Measurements from ENCODE around the gene C14orf180. TPM values are rescaled to one million over a fixed set of nuclear protein-coding genes. Genes with fewer than 3 reads are reported as not detected.

C14orf180 gene
- total and polyA plus RNA-seq, 2 of the 8 experiments (the other 6 are each of a cell fraction or from before 2014, with no cell fraction given), result not detected

DNA sequence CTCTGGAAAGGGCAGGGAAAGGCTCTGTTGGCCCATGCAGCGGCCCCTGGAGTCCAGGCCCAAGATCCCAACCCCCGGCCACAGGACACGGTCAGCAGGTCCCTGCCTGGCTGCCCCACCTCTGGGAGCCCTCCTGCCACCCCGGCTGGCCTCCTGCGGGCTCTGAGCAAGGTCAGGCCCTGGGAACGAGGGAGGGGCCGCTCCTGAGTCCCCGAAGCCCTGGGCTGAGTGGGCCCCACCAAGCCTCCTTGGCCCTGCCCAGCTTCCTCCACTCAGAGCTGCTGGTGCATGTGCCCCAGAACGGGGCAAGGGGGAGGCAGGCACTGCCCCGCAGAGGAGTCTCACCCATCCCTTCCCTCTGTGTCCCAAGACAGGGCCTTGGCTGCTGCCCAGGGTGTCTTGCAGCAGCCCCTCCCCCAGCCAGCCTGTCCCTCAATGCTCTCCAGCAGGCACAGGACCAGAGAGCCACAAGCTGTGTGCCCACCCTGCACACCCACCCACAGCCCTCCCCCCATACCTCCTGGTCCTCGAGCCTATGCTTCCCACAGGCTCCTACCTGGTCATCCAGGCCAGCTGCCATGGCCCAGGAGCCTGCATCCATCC is 7.4 kb upstream of the C14orf180 start (continued):
- TF ChIP-seq, protein P1, sequence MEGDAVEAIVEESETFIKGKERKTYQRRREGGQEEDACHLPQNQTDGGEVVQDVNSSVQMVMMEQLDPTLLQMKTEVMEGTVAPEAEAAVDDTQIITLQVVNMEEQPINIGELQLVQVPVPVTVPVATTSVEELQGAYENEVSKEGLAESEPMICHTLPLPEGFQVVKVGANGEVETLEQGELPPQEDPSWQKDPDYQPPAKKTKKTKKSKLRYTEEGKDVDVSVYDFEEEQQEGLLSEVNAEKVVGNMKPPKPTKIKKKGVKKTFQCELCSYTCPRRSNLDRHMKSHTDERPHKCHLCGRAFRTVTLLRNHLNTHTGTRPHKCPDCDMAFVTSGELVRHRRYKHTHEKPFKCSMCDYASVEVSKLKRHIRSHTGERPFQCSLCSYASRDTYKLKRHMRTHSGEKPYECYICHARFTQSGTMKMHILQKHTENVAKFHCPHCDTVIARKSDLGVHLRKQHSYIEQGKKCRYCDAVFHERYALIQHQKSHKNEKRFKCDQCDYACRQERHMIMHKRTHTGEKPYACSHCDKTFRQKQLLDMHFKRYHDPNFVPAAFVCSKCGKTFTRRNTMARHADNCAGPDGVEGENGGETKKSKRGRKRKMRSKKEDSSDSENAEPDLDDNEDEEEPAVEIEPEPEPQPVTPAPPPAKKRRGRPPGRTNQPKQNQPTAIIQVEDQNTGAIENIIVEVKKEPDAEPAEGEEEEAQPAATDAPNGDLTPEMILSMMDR (IDR thresholded peaks at IDR 0.05; ENCODE audit: control extremely low read depth in 1 of 3, insufficient read depth in 1 of 3, low read depth in 1 of 3, low read length in 3 of 3), result no peak
- TF ChIP-seq TAF1 (IDR thresholded peaks at IDR 0.05; ENCODE audit: low read depth, low read length), result no peak
- TF ChIP-seq NRF1 (IDR thresholded peaks at IDR 0.05; ENCODE audit: low read depth, low read length), result no peak
- no peak for TF ChIP-seq JUN (IDR thresholded peaks at IDR 0.05; ENCODE audit: low read depth, low read length)
- no peak for TF ChIP-seq EGR1 (IDR thresholded peaks at IDR 0.05; ENCODE audit: borderline replicate concordance, low read depth, low read length)
- no peak for TF ChIP-seq TEAD4 (IDR thresholded peaks at IDR 0.05; ENCODE audit: low read depth, low read length)
- TF ChIP-seq RBBP5 (IDR thresholded peaks at IDR 0.05; ENCODE audit: borderline replicate concordance, low read depth, low read length), result no peak
- TF ChIP-seq SIRT6 (IDR thresholded peaks at IDR 0.05; ENCODE audit: low read length), result no peak
- no peak for TF ChIP-seq NANOG (IDR thresholded peaks at IDR 0.05; ENCODE audit: insufficient read depth, low read depth, low read length, poor library complexity, severe bottlenecking)
- TF ChIP-seq, protein P2, sequence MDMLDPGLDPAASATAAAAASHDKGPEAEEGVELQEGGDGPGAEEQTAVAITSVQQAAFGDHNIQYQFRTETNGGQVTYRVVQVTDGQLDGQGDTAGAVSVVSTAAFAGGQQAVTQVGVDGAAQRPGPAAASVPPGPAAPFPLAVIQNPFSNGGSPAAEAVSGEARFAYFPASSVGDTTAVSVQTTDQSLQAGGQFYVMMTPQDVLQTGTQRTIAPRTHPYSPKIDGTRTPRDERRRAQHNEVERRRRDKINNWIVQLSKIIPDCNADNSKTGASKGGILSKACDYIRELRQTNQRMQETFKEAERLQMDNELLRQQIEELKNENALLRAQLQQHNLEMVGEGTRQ (IDR thresholded peaks at IDR 0.05; ENCODE audit: low read length), result no peak
